RWPE2 (cell line): ENCODE measurements around the gene DLK1.

ENCODE experiments used
- ATAC-seq: fragments of 200-7000 bp; cut with Tn5 transposase; 3 replicates; pipeline ENCODE4 v1.9.1; 2021; ENCODE audit warnings: low read depth
- DNase-seq: peaks from one replicate; pipeline ENCODE4 v3.0.0-alpha.2; 2020; ENCODE audit warnings: low spot score
- H3K27ac ChIP-seq: fragments of 450-650 bp; 2 replicates; pipeline ENCODE4 v1.5.1; 2017; ENCODE audit warnings: mild to moderate bottlenecking; ENCODE audit not compliant: poor library complexity, severe bottlenecking
- H3K27me3 ChIP-seq: fragments of 250-450 bp; sonication (Bioruptor Pico); 2 replicates; pipeline ENCODE4 v1.5.1; 2021; ENCODE audit warnings: mild to moderate bottlenecking, moderate library complexity; ENCODE audit not compliant: insufficient read depth, poor library complexity, severe bottlenecking
- H3K36me3 ChIP-seq: fragments of 250-450 bp; sonication (Bioruptor Pico); 2 replicates; pipeline ENCODE4 v1.5.1; 2020; ENCODE audit warnings: low read depth, mild to moderate bottlenecking, moderate library complexity
- H3K4me1 ChIP-seq: fragments of 250-450 bp; sonication (Bioruptor Pico); 2 replicates; pipeline ENCODE4 v1.5.1; 2021; ENCODE audit warnings: mild to moderate bottlenecking, moderate library complexity; ENCODE audit not compliant: insufficient read depth, poor library complexity, severe bottlenecking
- H3K4me3 ChIP-seq: fragments of 250-450 bp; sonication (Bioruptor Pico); 2 replicates; pipeline ENCODE4 v1.5.1; 2021; ENCODE audit warnings: mild to moderate bottlenecking, moderate library complexity; ENCODE audit not compliant: severe bottlenecking
- H3K9me3 ChIP-seq: fragments of 250-450 bp; sonication (Bioruptor Pico); 2 replicates; pipeline ENCODE4 v1.5.1; 2021; ENCODE audit warnings: mild to moderate bottlenecking, moderate library complexity; ENCODE audit not compliant: severe bottlenecking
- TF ChIP-seq, protein P1 (sequence below): fragments of 450-650 bp; IDR thresholded peaks from one replicate; pipeline ENCODE4 v1.5.1; 2017; ENCODE audit warnings: mild to moderate bottlenecking, moderate library complexity; ENCODE audit not compliant: poor library complexity, severe bottlenecking

Gene DLK1

GRCh38 chr14:100731011-100731670 is 4.4 kb downstream of the DLK1 start:
- DNase-seq (no peak), ATAC-seq (no peak)
- no peak overlapping the region for H3K27ac ChIP-seq
- no peaks in the 10 kb centered on the region for H3K36me3 ChIP-seq
- no peaks in the 10 kb centered on the region for H3K4me1 ChIP-seq
- peaks cover 45% of the 10 kb centered on the region for H3K27me3 ChIP-seq
- H3K9me3 ChIP-seq, result no peaks in the 10 kb centered on the region
- H3K4me3 ChIP-seq, result no peak overlapping the region
- TF ChIP-seq, protein P1, sequence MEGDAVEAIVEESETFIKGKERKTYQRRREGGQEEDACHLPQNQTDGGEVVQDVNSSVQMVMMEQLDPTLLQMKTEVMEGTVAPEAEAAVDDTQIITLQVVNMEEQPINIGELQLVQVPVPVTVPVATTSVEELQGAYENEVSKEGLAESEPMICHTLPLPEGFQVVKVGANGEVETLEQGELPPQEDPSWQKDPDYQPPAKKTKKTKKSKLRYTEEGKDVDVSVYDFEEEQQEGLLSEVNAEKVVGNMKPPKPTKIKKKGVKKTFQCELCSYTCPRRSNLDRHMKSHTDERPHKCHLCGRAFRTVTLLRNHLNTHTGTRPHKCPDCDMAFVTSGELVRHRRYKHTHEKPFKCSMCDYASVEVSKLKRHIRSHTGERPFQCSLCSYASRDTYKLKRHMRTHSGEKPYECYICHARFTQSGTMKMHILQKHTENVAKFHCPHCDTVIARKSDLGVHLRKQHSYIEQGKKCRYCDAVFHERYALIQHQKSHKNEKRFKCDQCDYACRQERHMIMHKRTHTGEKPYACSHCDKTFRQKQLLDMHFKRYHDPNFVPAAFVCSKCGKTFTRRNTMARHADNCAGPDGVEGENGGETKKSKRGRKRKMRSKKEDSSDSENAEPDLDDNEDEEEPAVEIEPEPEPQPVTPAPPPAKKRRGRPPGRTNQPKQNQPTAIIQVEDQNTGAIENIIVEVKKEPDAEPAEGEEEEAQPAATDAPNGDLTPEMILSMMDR, result no peak

DNA sequence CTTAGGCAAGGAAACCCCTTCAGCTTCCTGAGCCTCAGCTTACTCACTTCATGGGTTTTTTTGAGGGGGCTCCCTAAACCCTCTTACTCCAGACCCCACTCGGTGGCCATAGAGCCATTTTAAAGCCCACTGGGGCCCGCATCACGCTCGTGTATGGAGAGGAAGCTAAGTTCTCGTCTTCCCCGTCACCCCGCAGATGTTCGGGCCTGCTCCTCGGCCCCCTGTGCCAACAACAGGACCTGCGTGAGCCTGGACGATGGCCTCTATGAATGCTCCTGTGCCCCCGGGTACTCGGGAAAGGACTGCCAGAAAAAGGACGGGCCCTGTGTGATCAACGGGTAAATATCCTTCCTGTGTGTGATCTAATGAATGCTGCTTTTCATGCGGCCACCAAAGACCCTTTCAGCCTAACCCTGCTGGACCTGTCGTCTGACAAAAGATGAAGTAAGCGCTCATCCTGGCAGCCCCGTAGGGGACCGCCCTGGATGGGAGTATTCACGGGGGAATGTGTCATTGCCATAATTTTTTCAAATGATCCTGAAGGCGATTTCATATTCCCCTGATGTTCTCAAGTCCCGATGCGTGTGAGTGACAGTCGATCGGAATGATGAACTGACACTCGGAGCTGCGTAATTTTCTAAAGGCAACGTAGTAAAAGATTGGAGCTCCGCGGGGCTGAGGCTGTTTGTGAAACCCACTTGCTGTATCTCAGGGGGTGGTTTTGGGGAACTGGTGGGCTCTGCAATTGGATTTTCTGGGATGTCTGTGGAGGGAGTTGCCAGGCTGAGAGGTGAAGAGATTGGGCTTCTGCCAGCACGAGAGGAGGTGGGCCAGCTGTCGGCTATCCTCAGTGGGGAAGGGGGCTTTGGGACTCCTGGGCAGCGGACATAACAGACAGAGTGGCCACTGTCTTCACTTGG is 5.4 kb downstream of the DLK1 start:
- DNase-seq (peak; percentile 34), ATAC-seq (no peak)
- Histone ChIP-seq H3K9me3 (no peaks in the 10 kb centered on the region), H3K36me3 (no peaks in the 10 kb centered on the region), H3K27me3 (peaks cover 37% of the 10 kb centered on the region), H3K4me1 (no peaks in the 10 kb centered on the region), H3K4me3 (no peak overlapping the region), H3K27ac (no peak overlapping the region)
- TF ChIP-seq, protein P1, result no peak

DNA sequence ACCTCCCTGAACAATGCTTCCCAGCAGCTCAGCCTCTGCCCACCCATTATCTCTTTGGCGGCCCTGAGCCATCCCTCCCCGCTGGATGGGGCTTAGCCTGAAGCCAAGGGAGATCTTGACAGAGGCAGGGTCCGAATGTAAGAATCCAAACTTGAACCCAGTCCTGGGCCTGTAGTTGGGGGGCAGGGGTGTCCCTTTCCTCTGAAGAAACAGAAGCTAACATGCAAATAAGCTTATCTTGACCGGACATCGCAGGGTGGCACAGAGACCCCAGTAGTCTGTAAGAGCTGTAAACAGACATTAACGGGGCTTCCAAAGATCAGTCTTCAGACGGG is 6.0 kb downstream of the DLK1 start:
- Histone ChIP-seq H3K4me3 (no peak overlapping the region), H3K27me3 (peaks cover 31% of the 10 kb centered on the region), H3K27ac (no peak overlapping the region), H3K9me3 (no peaks in the 10 kb centered on the region), H3K36me3 (no peaks in the 10 kb centered on the region), H3K4me1 (no peaks in the 10 kb centered on the region)
- no peak for DNase-seq
- TF ChIP-seq, protein P1, result no peak
- ATAC-seq, result no peak

GRCh38 chr14:100733152-100733850 is 6.6 kb downstream of the DLK1 start:
- Histone ChIP-seq H3K9me3 (no peaks in the 10 kb centered on the region), H3K27me3 (peaks cover 25% of the 10 kb centered on the region), H3K4me1 (no peaks in the 10 kb centered on the region), H3K27ac (no peak overlapping the region), H3K4me3 (no peak overlapping the region), H3K36me3 (no peaks in the 10 kb centered on the region)
- TF ChIP-seq, protein P1, result no peak
- ATAC-seq, result no peak
- no peak for DNase-seq
